ENCODE results near the gene SCTR. TPM values are rescaled to one million over a fixed set of nuclear protein-coding genes. Genes with fewer than 3 reads are reported as not detected.

Gene SCTR
- total RNA-seq, 1 donor from 2014 or later, result not detected

- H3K27ac Mint-ChIP-seq (ENCODE audit: unreplicated experiment), result no peak overlapping the region
Measured at GRCh38 chr2:119478188-119478977, 45.9 kb downstream of the SCTR start.

GRCh38 chr2:119477113-119477505, 47.2 kb downstream of the SCTR start:
- Mint-ChIP-seq H3K4me3 (ENCODE audit: unreplicated experiment) (no peak overlapping the region), H3K27ac (ENCODE audit: unreplicated experiment) (no peak overlapping the region), H3K9me3 (ENCODE audit: low read depth) (no peaks in the 10 kb centered on the region), H3K4me1 (ENCODE audit: low read depth) (peaks cover 8% of the 10 kb centered on the region), H3K36me3 (ENCODE audit: low read depth) (no peaks in the 10 kb centered on the region), H3K27me3 (ENCODE audit: low read depth) (peaks cover 11% of the 10 kb centered on the region)
- DNase-seq (ENCODE audit: low spot score), result no peak
- TF ChIP-seq CTCF (IDR thresholded peaks at IDR 0.05), result no peak

More at GRCh38 chr2:119478188-119478977, 45.9 kb downstream of the SCTR start:
- H3K4me1 Mint-ChIP-seq (ENCODE audit: low read depth), result peaks cover 16% of the 10 kb centered on the region
- no peak overlapping the region for H3K4me3 Mint-ChIP-seq (ENCODE audit: unreplicated experiment)
- H3K36me3 Mint-ChIP-seq (ENCODE audit: low read depth), result no peaks in the 10 kb centered on the region
- peaks cover 7% of the 10 kb centered on the region for H3K27me3 Mint-ChIP-seq (ENCODE audit: low read depth)
- no peak for DNase-seq (ENCODE audit: low spot score)
- TF ChIP-seq CTCF (IDR thresholded peaks at IDR 0.05), result no peak
- H3K9me3 Mint-ChIP-seq (ENCODE audit: low read depth), result no peaks in the 10 kb centered on the region

- no peaks in the 10 kb centered on the region for H3K36me3 Mint-ChIP-seq (ENCODE audit: low read depth)
- H3K27me3 Mint-ChIP-seq (ENCODE audit: low read depth), result peaks cover 14% of the 10 kb centered on the region
- no peaks in the 10 kb centered on the region for H3K9me3 Mint-ChIP-seq (ENCODE audit: low read depth)
- H3K4me1 Mint-ChIP-seq (ENCODE audit: low read depth), result peaks cover 8% of the 10 kb centered on the region
- TF ChIP-seq CTCF (IDR thresholded peaks at IDR 0.05), result peak; percentile 99
- no peak overlapping the region for H3K4me3 Mint-ChIP-seq (ENCODE audit: unreplicated experiment)
- H3K27ac Mint-ChIP-seq (ENCODE audit: unreplicated experiment), result no peak overlapping the region
- no peak for DNase-seq (ENCODE audit: low spot score)
Measured at GRCh38 chr2:119476301-119477112, 47.8 kb downstream of the SCTR start.

GRCh38 chr2:119475857-119476244, 48.4 kb downstream of the SCTR start:
- peaks cover 8% of the 10 kb centered on the region for H3K4me1 Mint-ChIP-seq (ENCODE audit: low read depth)
- no peak for DNase-seq (ENCODE audit: low spot score)
- H3K27me3 Mint-ChIP-seq (ENCODE audit: low read depth), result peaks cover 15% of the 10 kb centered on the region
- H3K9me3 Mint-ChIP-seq (ENCODE audit: low read depth), result no peaks in the 10 kb centered on the region
- no peaks in the 10 kb centered on the region for H3K36me3 Mint-ChIP-seq (ENCODE audit: low read depth)
- TF ChIP-seq CTCF (IDR thresholded peaks at IDR 0.05), result no peak
- H3K4me3 Mint-ChIP-seq (ENCODE audit: unreplicated experiment), result no peak overlapping the region
- H3K27ac Mint-ChIP-seq (ENCODE audit: unreplicated experiment), result no peak overlapping the region

- no peak for TF ChIP-seq CTCF (IDR thresholded peaks at IDR 0.05)
- no peak for DNase-seq (ENCODE audit: low spot score)
- peaks cover 19% of the 10 kb centered on the region for H3K27me3 Mint-ChIP-seq (ENCODE audit: low read depth)
Measured at GRCh38 chr2:119475225-119475856, 48.9 kb downstream of the SCTR start.

More at GRCh38 chr2:119475225-119475856, 48.9 kb downstream of the SCTR start:
- Mint-ChIP-seq H3K4me3 (ENCODE audit: unreplicated experiment) (no peak overlapping the region), H3K27ac (ENCODE audit: unreplicated experiment) (no peak overlapping the region), H3K9me3 (ENCODE audit: low read depth) (no peaks in the 10 kb centered on the region), H3K36me3 (ENCODE audit: low read depth) (no peaks in the 10 kb centered on the region), H3K4me1 (ENCODE audit: low read depth) (peaks cover 8% of the 10 kb centered on the region)

All from chondrocyte (in vitro differentiated cells).